ENCODE results near the gene PHOSPHO2.

The PHOSPHO2 gene

DNA sequence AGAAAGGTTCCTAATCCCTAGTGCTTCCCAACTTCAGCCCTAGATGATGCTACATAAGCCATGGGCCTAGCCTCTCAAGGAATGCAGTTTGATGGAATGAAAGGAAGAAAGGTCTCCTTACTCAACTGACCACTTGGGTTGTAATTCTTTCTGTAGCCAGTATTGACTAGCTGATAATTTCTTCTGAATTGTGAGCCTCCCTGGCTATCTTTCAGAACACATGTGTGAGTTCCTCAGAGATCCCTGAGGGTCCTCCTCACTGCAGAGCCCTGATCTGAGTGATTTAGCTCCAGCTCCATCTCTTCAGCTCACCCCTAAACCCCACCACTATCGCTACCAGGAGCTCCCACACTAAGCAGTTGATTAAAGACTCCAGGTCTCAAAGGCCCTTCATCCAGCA, 31.5 kb upstream of the PHOSPHO2 start:
- Histone ChIP-seq H3K79me2 (ENCODE audit: low read length) (no peaks in the 10 kb centered on the region), H3K4me3 (ENCODE audit: low read length) (no peak overlapping the region), H3K36me3 (replicated peaks; ENCODE audit: low read depth, low read length) (no peaks in the 10 kb centered on the region), H3K4me2 (ENCODE audit: low read length) (no peak overlapping the region), H2AFZ (ENCODE audit: low read depth, low read length) (no peak overlapping the region), H3K27me3 (ENCODE audit: low read depth, low read length) (no peaks in the 10 kb centered on the region), H4K20me1 (ENCODE audit: insufficient read depth, low read length) (no peaks in the 10 kb centered on the region), H3K4me1 (ENCODE audit: low read length) (peaks cover 17% of the 10 kb centered on the region), H3K9me3 (ENCODE audit: insufficient read depth, low read length) (no peaks in the 10 kb centered on the region), H3K9ac (ENCODE audit: low read length) (no peak overlapping the region), H3K27ac (ENCODE audit: low read length) (no peak overlapping the region)
- TF ChIP-seq, protein P1, sequence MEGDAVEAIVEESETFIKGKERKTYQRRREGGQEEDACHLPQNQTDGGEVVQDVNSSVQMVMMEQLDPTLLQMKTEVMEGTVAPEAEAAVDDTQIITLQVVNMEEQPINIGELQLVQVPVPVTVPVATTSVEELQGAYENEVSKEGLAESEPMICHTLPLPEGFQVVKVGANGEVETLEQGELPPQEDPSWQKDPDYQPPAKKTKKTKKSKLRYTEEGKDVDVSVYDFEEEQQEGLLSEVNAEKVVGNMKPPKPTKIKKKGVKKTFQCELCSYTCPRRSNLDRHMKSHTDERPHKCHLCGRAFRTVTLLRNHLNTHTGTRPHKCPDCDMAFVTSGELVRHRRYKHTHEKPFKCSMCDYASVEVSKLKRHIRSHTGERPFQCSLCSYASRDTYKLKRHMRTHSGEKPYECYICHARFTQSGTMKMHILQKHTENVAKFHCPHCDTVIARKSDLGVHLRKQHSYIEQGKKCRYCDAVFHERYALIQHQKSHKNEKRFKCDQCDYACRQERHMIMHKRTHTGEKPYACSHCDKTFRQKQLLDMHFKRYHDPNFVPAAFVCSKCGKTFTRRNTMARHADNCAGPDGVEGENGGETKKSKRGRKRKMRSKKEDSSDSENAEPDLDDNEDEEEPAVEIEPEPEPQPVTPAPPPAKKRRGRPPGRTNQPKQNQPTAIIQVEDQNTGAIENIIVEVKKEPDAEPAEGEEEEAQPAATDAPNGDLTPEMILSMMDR (IDR thresholded peaks at IDR 0.05; ENCODE audit: low read depth, low read length), result no peak
- TF ChIP-seq EZH2phosphoT487 (IDR thresholded peaks at IDR 0.05; ENCODE audit: low read depth), result no peak

DNA sequence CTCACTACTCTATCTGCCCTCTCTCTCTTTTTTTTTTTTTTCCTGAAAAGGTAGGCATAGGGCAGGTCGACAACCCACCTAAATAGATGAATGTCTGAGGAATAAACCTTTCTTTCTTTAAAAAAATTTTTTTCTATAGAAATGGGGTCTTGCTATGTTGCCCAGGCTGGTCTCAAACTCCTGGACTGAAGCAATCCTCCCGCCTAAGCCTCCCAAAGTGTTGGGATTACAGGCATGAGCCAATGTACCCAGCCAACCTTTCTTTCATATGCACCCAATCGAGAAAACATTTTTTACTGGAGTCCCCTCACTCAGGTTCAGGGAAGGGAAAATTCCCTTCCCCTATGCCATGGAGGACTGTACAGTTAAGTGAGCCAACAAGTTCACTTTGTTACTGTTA, 31.0 kb upstream of the PHOSPHO2 start:
- no peaks in the 10 kb centered on the region for H3K36me3 ChIP-seq (replicated peaks; ENCODE audit: low read depth, low read length)
- H4K20me1 ChIP-seq (ENCODE audit: insufficient read depth, low read length), result no peaks in the 10 kb centered on the region
- no peak overlapping the region for H3K4me2 ChIP-seq (ENCODE audit: low read length)
- no peak overlapping the region for H3K27ac ChIP-seq (ENCODE audit: low read length)
- H3K27me3 ChIP-seq (ENCODE audit: low read depth, low read length), result no peaks in the 10 kb centered on the region
- H3K79me2 ChIP-seq (ENCODE audit: low read length), result no peaks in the 10 kb centered on the region
- TF ChIP-seq, protein P1 (IDR thresholded peaks at IDR 0.05; ENCODE audit: low read depth, low read length), result no peak
- TF ChIP-seq EZH2phosphoT487 (IDR thresholded peaks at IDR 0.05; ENCODE audit: low read depth), result no peak
- H2AFZ ChIP-seq (ENCODE audit: low read depth, low read length), result no peak overlapping the region
- H3K9ac ChIP-seq (ENCODE audit: low read length), result no peak overlapping the region
- H3K4me1 ChIP-seq (ENCODE audit: low read length), result peaks cover 17% of the 10 kb centered on the region
- H3K9me3 ChIP-seq (ENCODE audit: insufficient read depth, low read length), result no peaks in the 10 kb centered on the region
- no peak overlapping the region for H3K4me3 ChIP-seq (ENCODE audit: low read length)

GRCh38 chr2:169664600-169664977, 29.7 kb upstream of the PHOSPHO2 start:
- TF ChIP-seq EZH2phosphoT487 (IDR thresholded peaks at IDR 0.05; ENCODE audit: low read depth), result no peak
- H3K79me2 ChIP-seq (ENCODE audit: low read length), result no peaks in the 10 kb centered on the region
- no peaks in the 10 kb centered on the region for H3K27me3 ChIP-seq (ENCODE audit: low read depth, low read length)
- H3K4me1 ChIP-seq (ENCODE audit: low read length), result peaks cover 10% of the 10 kb centered on the region
- no peaks in the 10 kb centered on the region for H3K9me3 ChIP-seq (ENCODE audit: insufficient read depth, low read length)
- no peak overlapping the region for H2AFZ ChIP-seq (ENCODE audit: low read depth, low read length)
- H3K27ac ChIP-seq (ENCODE audit: low read length), result no peak overlapping the region
- H3K4me2 ChIP-seq (ENCODE audit: low read length), result no peak overlapping the region
- no peaks in the 10 kb centered on the region for H4K20me1 ChIP-seq (ENCODE audit: insufficient read depth, low read length)
- H3K9ac ChIP-seq (ENCODE audit: low read length), result no peak overlapping the region
- no peaks in the 10 kb centered on the region for H3K36me3 ChIP-seq (replicated peaks; ENCODE audit: low read depth, low read length)
- no peak overlapping the region for H3K4me3 ChIP-seq (ENCODE audit: low read length)

DNA sequence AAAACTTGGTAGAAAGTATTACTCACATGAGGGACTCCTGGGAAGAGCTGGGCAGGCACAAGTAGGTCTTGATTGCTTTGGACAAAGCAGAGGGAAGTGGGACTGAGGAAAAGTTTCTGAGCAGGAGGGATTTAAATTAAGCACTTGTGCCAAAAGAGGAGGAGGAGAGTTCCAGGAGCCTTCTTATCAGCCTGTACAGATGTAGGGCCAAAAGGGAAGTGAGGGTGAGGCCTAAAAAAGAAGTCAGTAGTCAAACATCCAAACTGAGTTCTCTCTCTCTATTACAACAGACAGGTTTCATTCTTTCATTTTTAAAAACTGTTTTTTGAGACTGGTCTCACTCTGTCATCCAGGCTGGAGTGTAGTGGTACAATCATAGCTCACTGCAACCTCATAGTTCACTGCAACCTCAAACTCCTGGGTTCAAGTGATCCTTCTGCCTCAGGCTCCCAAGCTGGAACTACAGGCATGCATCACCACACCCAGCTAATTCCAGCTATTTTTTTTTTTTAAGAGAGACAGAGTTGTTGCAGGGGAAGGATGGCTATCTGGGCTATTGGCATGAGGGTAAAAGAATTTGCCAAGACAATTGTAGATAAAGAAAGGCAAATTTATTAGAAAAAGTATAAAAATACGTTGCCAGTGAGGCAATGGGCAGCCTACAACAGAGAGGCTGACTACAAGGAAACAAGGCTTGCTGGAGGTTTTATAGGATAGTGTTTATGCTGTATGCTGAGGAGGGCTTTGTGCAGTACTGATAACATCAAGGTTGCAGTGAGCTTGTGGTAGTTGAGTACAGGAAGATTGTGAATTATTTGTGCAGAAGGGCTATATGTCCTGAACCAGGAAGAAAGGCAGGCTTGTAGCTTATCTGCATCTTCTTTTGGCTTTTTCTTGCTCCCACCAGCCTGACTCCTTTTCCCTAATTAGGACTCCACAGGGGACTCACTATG, 29.0 kb upstream of the PHOSPHO2 start:
- Histone ChIP-seq H3K79me2 (ENCODE audit: low read length) (no peaks in the 10 kb centered on the region), H3K27me3 (ENCODE audit: low read depth, low read length) (no peaks in the 10 kb centered on the region), H3K36me3 (replicated peaks; ENCODE audit: low read depth, low read length) (no peaks in the 10 kb centered on the region), H3K4me1 (ENCODE audit: low read length) (peaks cover 8% of the 10 kb centered on the region; the same call in 1 of the 2 replicates), H3K27ac (ENCODE audit: low read length) (no peak overlapping the region), H3K9me3 (ENCODE audit: insufficient read depth, low read length) (no peaks in the 10 kb centered on the region), H2AFZ (ENCODE audit: low read depth, low read length) (no peak overlapping the region), H3K9ac (ENCODE audit: low read length) (no peak overlapping the region), H3K4me3 (ENCODE audit: low read length) (no peak overlapping the region), H4K20me1 (ENCODE audit: insufficient read depth, low read length) (no peaks in the 10 kb centered on the region), H3K4me2 (ENCODE audit: low read length) (no peak overlapping the region)
- no peak for TF ChIP-seq EZH2phosphoT487 (IDR thresholded peaks at IDR 0.05; ENCODE audit: low read depth)
- TF ChIP-seq, protein P1 (IDR thresholded peaks at IDR 0.05; ENCODE audit: low read depth, low read length), result no peak

All from OCI-LY3 (cell line).